Lower leg skin (tissue), 4 donors: ENCODE results near the gene DHRS1. TPM values are rescaled to one million over a fixed set of nuclear protein-coding genes. Genes with fewer than 3 reads are reported as not detected.

ENCODE experiments used
- DNase-seq, 2 donors: peaks; one replicate each; pipeline ENCODE4 v3.0.0-alpha.2; 2019; ENCODE audit warnings: low spot score in 2 of 2
- H3K4me3 ChIP-seq: fragments of 200-600 bp; sonication (generic); 2 replicates; pipeline ENCODE4 v1.5.1; 2017; ENCODE audit warnings: mild to moderate bottlenecking, low read depth; ENCODE audit not compliant: poor library complexity, severe bottlenecking
- CTCF ChIP-seq, 3 donors: fragments of 450-650 bp; IDR thresholded peaks; one replicate each; pipeline ENCODE4 v1.5.1; 2016; ENCODE audit warnings: antibody characterized with exemption in 3 of 3, mild to moderate bottlenecking in 3 of 3, moderate library complexity in 2 of 3
- POLR2A ChIP-seq, 2 donors: fragments of 450-650 bp; IDR thresholded peaks; one replicate each; pipeline ENCODE4 v1.6.1; 2016 to 2017; ENCODE audit warnings: antibody characterized with exemption in 2 of 2, mild to moderate bottlenecking in 1 of 2, moderate library complexity in 1 of 2
- WGBS, 2 donors: methylation state at CpG; one replicate each; pipeline ENCODE4 v1.1.5; 2018; 5-methylcytosine and 5-hydroxymethylcytosine counted together
- intact Hi-C: fragments of 100-400 bp; cut with DNase I; formaldehyde crosslinking; loops from one replicate; pipeline ENCODE4 v1.15.0; 2023; ENCODE audit warnings: low total_unique reads
- total RNA-seq, 4 donors: library from RNA; depleted of rRNA; stranded (reverse); fragments of >200 nt; gene quantifications; one replicate each; pipeline ENCODE4 v1.1.0, GENCODE V29; 2016

The DHRS1 gene
- total RNA-seq, 4 donors from 2014 or later, result 55.0 to 112 (median 90.6) TPM

GRCh38 chr14:24312736-24313507 is 13.3 kb upstream of the DHRS1 start:
- 73 to 74% methylated on average over 9 of the region's 9 CpGs for WGBS, 2 donors
- peak in 1 of 2 donors; percentile 88 for DNase-seq

DNA sequence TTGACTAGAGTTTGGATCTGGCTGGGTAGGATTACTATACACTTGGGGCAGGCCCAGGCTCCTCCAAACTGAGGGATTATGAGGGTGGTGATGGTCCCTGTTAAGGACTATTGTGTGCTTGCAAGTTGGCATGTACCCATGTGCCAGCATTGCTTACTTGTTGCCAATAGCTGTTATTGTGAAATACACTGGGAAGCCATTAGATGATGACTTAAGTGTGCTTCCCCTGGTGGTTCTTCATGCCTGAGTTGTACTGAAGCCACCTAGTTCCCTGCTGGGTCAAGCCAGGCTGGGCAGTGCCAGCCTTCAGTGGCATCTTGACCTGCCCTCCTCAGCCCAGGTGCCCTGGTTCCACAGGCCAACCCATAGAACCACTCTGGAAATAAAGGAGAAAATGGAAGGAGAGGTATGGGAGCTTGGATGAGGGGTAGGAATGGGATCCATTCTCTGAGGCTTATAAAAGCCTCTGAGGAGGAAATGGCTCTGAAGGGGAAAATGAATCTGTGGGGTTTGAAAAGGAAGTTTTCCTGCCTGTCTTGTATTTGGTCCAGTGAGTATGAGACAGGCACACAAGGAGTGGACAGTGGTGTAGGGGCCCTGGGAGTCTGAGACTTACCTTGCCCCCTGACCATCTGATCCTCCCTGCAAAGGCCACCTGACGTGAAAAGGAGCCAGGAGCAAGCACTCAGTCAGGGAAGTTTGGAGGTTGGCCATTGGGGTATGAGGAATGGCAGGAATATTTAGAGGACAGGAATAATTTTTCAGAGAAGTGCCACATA is 12.4 kb upstream of the DHRS1 start:
- 75 to 89% methylated on average over 1 of the region's 1 CpG for WGBS, 2 donors
- TF ChIP-seq POLR2A (IDR thresholded peaks at IDR 0.05), result no peak
- TF ChIP-seq CTCF (IDR thresholded peaks at IDR 0.05), result no peak
- intact Hi-C loops, result no loop called here
- H3K4me3 ChIP-seq, result no peak overlapping the region
- DNase-seq, result peak in 1 of 2 donors; percentile 84

More at GRCh38 chr14:24312736-24313507, 13.3 kb upstream of the DHRS1 start:
- H3K4me3 ChIP-seq, result no peak overlapping the region
- intact Hi-C loops, result no loop called here
- no peak for TF ChIP-seq CTCF (IDR thresholded peaks at IDR 0.05)
- no peak for TF ChIP-seq POLR2A (IDR thresholded peaks at IDR 0.05)

GRCh38 chr14:24310646-24311604 is 11.3 kb upstream of the DHRS1 start, which contains the start of gene LTB4R:
Gene LTB4R (plus strand): TSS chr14:24311502. CDS start chr14:24315652, 4,150 bp downstream.
- H3K4me3 ChIP-seq, result peak within 1 kb of the TSS; percentile 32
- intact Hi-C loops, result no loop called here
- no peak for TF ChIP-seq CTCF (IDR thresholded peaks at IDR 0.05)
- no peak for TF ChIP-seq POLR2A (IDR thresholded peaks at IDR 0.05)
- peak in 1 of 2 donors; percentile 93 for DNase-seq
- WGBS, 2 donors, result 3 to 23% methylated on average over 12 to 16 of the region's 99 CpGs

DNA sequence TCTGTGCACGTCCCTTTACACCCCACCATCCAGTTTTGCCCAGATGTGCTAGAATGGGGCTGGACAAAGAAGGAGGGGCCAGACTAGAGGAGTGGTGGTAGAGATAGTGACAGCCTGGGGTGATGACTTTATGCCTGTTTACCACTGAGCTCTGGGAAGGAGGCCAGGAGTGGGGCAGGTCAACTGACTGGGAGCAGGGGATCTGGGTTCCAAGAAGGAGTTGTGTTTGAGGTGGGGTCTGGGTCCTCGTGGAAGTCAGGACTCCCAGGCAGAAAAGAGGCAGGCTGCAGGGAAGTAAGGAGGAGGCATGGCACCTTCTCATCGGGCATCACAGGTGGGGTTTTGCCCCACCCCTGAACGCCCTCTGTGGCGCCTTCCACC is 10.7 kb upstream of the DHRS1 start:
- DNase-seq, result no peak
- intact Hi-C loops, result no loop called here
- 9 to 22% methylated on average over 5 of the region's 5 CpGs for WGBS, 2 donors
- no peak for TF ChIP-seq POLR2A (IDR thresholded peaks at IDR 0.05)
- no peak for TF ChIP-seq CTCF (IDR thresholded peaks at IDR 0.05)
- H3K4me3 ChIP-seq, result no peak overlapping the region

DNA sequence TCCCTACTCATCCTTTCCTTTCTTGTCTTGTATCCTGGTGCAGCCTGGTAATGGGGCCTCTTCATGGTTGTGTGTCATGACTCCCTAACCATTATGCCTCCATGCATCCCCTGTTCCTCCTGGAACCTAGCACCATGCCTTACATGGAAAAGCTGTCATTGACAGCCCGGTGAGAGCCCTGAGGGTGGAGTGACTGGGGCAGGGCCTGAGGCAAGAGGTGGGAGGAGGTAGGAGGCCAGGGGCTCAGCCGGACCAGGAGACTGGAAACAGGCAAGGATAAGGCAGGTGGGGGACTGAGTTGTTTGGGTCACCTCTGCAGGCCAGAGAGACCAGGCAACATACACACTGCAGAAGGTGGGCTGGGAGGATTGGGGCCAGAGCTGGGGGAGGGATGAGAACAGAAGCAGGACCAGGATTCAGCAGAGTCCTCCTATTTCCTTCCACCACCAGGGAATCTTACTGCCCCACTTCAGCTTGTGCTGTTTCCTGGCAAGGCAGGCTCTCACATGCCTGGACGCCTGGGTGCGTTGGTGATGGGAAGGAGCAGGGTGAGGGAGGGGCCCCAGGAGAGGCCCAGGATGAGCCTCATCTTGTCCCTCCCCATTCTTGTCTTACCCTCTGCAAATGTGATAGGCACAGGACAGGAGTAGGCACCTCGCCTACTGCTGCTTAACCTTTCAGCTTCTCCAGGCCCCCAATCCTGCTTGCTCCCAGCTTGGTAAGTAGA is 10.1 kb upstream of the DHRS1 start, which contains the start of gene LTB4R2:
Gene LTB4R2 (plus strand): TSS at position 603 of the 727 bp plus-strand sequence. CDS start 525 bp downstream, outside the sequence.
- DNase-seq, result peak in 1 of 2 donors; percentile 86
- intact Hi-C loops, result no loop called here

More for the DNA sequence above, 10.1 kb upstream of the DHRS1 start, which contains the start of gene LTB4R2:
- H3K4me3 ChIP-seq, result peak within 1 kb of the TSS; percentile 32
- WGBS, 2 donors, result 42 to 51% methylated on average over 5 of the region's 5 CpGs
- TF ChIP-seq CTCF (IDR thresholded peaks at IDR 0.05) (no peak), POLR2A (IDR thresholded peaks at IDR 0.05) (no peak)
